Right lung (tissue), 10 donors: Measurements from ENCODE around the gene C1QC. TPM values are rescaled to one million over a fixed set of nuclear protein-coding genes. Genes with fewer than 3 reads are reported as not detected.

Experiments used
- DNase-seq, 2 donors: peaks; one replicate each; pipeline ENCODE4 v3.0.0-alpha.2; 2013
- long read RNA-seq, 8 donors: transcript quantifications; one replicate each; lab custom pipeline, GENCODE V29; 2026
- polyA plus RNA-seq, 5 donors: library from polyadenylated mRNA; unstranded; fragments of 120-200 nt; gene quantifications; one replicate each; pipeline versions ENCODE4 v1.2.1 to v1.2.3, GENCODE V29; 2013; ENCODE audit warnings: inconsistent platforms in 1 of 5, low replicate concordance in 1 of 5; ENCODE audit not compliant: insufficient read length in 5 of 5, insufficient read depth in 1 of 5

The C1QC gene
- polyA plus RNA-seq, result 10 to 100 TPM; 20.8 to 38.6 (median 26.7) TPM
- long read RNA-seq, donor 1, transcript C1QC-203 (3 exons, 1,163 nt), result major isoform, 32 of 47 reads
- long read RNA-seq, donor 1, partial matches to known transcripts, result 15 of 47 reads
- long read RNA-seq, donor 1, other reads (novel, unspliced or antisense), result 0 of 47 reads
- long read RNA-seq, donor 2, transcript C1QC-203 (3 exons, 1,163 nt), result major isoform, 17 of 23 reads
- long read RNA-seq, donor 2, partial matches to known transcripts, result 5 of 23 reads
- long read RNA-seq, donor 2, other reads (novel, unspliced or antisense), result 0 of 23 reads
- long read RNA-seq, donor 3, transcript C1QC-203 (3 exons, 1,163 nt), result major isoform, 14 of 16 reads
- long read RNA-seq, donor 3, partial matches to known transcripts, result 0 of 16 reads
- long read RNA-seq, donor 3, other reads (novel, unspliced or antisense), result 0 of 16 reads
- long read RNA-seq, donor 4, transcript C1QC-203 (3 exons, 1,163 nt), result major isoform, 12 of 13 reads
- long read RNA-seq, donor 4, partial matches to known transcripts, result 0 of 13 reads
- long read RNA-seq, donor 4, other reads (novel, unspliced or antisense), result 0 of 13 reads
- long read RNA-seq, donor 5, transcript C1QC-203 (3 exons, 1,163 nt), result major isoform, 23 of 24 reads
- long read RNA-seq, donor 5, partial matches to known transcripts, result 0 of 24 reads
- long read RNA-seq, donor 5, other reads (novel, unspliced or antisense), result 0 of 24 reads
- long read RNA-seq, donor 6, transcript C1QC-203 (3 exons, 1,163 nt), result major isoform, 27 of 30 reads
- long read RNA-seq, donor 6, partial matches to known transcripts, result 0 of 30 reads
- long read RNA-seq, donor 6, other reads (novel, unspliced or antisense), result 0 of 30 reads
- long read RNA-seq, donor 7, transcript C1QC-203 (3 exons, 1,163 nt), result major isoform, 10 of 23 reads
- long read RNA-seq, donor 7, partial matches to known transcripts, result 9 of 23 reads
- long read RNA-seq, donor 7, other reads (novel, unspliced or antisense), result 0 of 23 reads
- long read RNA-seq, donor 8, transcript C1QC-203 (3 exons, 1,163 nt), result major isoform, 10 of 10 reads
- long read RNA-seq, donor 8, partial matches to known transcripts, result 0 of 10 reads
- long read RNA-seq, donor 8, other reads (novel, unspliced or antisense), result 0 of 10 reads

DNA sequence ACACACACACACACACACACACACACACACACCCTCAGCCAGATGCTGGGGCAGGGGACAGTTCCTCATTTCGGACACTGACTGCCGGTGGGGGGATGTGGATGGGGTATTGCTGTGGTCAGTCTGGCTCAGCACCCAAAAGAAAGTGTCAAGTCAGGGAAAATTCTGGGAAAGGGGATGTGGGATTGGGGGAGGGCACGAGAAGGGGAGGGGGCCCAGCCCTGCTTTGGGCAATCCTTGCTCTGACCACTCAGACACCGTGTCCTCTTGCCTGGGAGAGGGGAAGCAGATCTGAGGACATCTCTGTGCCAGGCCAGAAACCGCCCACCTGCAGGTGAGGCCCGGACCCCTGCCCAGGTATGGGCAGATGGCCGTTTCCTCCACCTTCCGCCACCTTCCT is at the start of gene C1QC:
TSS of gene C1QC (plus strand) at position 253 of the 400 bp plus-strand sequence. CDS start 391 bp downstream, outside the sequence.
- no peak for DNase-seq

DNA sequence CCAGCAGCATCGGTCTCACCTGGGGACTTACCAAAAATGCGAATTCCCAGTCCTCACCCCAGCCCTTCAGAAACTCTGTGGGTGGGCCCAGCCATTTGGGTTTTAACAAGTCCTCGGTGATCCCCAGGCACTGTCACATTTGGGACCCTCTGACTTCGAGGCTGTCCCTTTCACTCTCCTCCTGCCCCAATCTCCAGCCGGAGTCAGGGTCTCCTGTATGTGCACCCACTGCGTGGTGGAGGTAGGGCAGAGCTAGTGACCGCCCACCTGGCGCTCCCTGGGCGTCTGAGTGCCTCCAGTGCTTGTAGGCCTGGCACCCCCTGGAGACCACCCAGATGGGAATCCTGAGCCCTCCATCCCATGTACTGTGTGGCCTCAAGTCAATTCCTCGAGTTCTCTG is 49.0 kb upstream of the C1QC start:
- no peak for DNase-seq

GRCh38 chr1:22595108-22595507 is 48.3 kb upstream of the C1QC start:
- DNase-seq, result no peak

DNA sequence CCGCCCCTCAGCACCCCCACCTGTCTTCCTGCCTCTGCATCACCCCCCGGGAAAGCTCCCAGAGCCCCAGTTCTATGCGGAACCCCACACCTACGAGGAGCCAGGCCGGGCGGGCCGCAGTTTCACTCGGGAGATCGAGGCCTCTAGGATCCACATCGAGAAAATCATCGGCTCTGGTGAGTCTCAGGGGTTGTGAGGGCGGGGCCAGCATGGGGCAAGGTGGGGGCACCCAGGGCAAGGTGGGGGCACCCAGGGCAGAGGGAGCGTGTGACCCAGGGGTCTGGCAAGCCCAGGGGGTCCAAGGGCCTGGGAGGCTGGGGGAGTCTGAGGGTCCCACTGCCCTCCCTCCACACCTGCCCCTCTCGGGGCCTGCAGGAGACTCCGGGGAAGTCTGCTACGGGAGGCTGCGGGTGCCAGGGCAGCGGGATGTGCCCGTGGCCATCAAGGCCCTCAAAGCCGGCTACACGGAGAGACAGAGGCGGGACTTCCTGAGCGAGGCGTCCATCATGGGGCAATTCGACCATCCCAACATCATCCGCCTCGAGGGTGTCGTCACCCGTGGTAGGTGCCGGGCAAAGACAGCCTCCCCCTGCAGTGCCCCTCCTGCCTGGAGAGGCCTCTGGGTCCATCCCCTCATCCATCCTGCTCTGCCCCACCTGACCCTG is 46.0 kb upstream of the C1QC start:
- DNase-seq, result no peak

DNA sequence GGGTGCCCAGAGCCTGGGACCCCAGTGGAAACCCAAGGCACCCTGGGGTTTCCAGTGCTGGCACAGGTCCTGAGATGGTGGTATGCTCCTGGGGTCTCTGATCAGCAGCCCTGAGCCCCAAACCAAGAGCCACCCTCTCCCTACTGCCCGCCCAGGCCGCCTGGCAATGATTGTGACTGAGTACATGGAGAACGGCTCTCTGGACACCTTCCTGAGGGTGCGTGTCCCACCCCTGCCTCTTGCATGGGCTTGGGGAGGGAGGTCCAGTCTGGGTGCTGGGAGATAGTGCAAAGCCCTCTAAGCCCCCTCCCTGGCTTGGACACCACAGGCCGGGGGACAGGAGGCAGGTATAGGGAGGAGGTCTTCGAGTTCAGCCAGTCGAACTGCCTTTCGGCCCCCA is 45.4 kb upstream of the C1QC start:
- DNase-seq, result no peak

GRCh38 chr1:22598736-22599135 is 44.7 kb upstream of the C1QC start:
- DNase-seq, result no peak

GRCh38 chr1:22600071-22600816 is 43.2 kb upstream of the C1QC start:
- no peak for DNase-seq

DNA sequence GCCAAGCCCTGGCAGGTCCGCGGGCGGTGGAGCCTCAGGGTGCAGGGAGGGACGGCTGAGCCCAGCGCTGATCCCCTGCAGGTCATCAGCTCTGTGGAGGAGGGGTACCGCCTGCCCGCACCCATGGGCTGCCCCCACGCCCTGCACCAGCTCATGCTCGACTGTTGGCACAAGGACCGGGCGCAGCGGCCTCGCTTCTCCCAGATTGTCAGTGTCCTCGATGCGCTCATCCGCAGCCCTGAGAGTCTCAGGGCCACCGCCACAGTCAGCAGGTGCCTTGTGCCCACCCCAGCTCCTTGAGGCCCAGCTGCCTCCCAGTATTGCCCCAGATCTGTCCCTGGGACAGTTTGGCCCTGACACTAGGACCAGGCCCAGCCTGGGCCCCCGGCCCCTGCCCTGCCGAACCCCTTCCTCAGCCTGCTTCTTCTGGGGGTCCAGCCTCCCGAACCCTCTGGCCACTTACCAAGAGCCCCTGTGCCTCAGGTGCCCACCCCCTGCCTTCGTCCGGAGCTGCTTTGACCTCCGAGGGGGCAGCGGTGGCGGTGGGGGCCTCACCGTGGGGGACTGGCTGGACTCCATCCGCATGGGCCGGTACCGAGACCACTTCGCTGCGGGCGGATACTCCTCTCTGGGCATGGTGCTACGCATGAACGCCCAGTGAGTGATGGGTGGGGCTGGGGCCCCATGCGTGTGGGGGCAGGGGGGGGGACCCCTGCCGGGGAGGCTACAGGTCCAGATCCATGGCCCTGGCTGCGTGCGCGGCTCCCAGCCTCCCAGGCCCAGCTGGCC is 42.4 kb upstream of the C1QC start:
- DNase-seq, result no peak

DNA sequence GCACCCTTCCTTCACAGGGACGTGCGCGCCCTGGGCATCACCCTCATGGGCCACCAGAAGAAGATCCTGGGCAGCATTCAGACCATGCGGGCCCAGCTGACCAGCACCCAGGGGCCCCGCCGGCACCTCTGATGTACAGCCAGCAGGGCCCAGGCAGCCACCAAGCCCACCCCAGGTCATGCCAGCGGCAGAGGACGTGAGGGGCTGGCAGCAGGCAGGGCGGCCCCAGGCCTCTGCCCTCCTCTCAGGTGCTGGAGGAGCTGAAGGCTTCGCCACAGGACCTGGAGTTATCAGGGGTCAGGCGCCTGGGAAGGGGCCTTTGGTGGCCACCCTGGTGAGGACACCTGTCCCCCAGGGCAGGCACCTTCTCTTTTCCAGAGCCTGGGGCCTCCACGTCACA is 41.8 kb upstream of the C1QC start:
- DNase-seq, result no peak

DNA sequence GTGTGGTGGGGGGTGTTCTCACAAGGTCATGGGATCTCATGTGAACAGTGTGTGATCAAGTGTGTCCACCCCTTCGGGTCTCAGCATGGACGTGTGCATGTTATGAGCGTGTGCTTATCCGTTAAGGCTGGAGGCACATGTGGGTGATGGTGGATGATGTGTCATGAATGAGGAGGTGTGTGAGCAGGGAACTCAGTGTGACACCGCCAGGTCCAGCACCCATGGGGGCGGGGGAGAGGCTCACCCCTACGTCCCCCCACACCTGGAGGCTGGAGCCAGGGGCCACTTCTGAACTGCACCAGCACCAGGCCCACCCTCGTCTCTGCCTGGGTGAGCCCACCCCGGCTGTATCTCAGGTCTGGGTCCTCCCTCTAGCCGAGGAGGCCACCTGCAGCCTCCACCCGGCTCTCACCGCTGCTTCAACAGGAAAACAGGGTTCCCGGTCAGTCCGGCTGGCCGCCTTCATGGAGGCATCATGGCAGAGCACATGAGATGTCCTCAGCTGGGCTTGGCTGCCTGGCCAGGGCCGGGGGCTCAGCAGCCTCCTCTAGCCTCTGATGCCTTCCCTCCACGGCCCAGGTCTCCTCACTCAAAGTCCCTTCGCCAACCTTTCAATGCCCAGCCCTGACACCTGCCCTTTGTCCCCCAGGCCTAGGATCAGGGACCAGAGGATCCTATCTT is 41.2 kb upstream of the C1QC start:
- no peak for DNase-seq

DNA sequence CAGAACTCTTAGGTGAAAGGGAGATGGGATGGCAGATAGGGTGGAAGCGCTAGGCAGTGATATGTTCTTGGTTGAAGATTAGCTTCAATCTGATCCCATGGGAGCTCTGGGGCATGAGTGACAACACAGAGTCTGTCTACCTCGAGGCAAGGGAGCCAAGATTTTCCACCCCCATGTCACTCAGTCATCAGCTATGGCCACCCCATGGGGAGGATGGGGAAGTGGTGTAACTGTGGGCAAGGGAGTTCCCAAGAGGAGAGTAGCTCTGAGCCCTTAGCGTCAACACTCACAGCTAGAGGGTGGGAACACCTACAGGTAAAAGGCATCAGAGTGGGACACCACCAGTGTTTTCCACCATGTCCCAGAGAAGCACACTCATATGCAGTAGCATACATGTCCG is 37.3 kb upstream of the C1QC start:
- DNase-seq, result no peak

DNA sequence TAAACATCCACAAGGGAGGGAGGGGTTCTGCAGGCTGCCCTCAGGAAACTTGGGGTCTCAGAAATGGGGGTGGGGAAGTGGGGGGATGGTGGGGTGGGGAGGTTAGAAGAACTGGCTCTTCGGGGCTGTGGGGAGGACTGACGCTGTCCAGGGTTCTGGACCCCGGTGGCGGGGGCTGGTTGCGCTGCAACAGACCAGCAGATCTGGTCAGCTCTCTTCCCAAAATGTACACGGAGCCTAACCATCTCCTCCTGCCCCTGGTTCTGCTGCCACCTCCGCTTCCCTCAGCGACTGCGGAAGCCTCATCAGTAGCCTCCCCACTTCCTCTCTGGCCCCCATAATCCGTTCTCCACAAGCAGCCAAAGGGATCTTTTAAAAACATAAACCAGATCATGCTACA is 36.3 kb upstream of the C1QC start:
- DNase-seq, result no peak

DNA sequence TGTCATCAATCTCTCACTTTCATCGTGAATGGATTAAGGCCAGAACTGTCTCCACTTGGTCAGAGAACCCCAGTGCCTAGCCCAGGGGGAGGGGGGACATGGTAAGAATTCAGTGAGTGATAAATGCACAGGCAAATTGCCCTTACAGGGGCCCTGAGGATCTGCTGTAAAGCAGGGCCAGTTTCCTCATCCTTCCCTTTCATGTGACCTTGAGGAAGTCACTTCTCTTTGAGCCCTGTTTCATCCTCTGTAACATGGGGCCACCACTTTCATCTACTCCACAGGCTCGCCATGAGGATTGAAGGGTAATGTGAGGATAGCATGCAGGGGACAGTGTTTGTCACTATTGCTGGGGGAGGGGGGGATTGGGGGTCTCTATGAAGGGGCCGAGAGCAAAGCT is 35.1 kb upstream of the C1QC start:
- no peak for DNase-seq

GRCh38 chr1:22609291-22609690 is 34.1 kb upstream of the C1QC start:
- no peak for DNase-seq

DNA sequence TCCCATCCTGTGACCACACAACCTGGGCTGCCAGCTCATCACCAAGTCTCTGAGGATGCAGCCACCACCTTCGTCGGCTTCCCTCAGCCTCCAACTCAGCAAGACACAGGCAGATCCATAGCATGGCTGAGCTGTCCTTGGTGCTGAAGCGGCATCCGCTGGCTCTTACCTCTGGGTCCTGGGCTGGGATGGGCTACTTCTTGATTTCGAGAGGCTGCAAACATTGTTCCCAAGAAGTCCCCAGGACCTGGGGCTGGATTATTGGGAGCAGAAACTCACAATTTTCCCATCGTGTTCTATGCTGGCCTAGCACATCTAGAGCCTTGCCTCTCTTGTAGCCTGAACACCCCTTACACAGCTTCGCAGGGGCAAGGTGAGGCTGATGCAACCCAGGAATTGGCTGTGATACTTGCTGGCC is 31.9 kb upstream of the C1QC start:
- DNase-seq, result peak; percentile 42 to 65

GRCh38 chr1:22612671-22613571 is 30.5 kb upstream of the C1QC start:
- DNase-seq, result no peak

GRCh38 chr1:22613572-22613918 is 29.9 kb upstream of the C1QC start:
- DNase-seq, result no peak

- no peak for DNase-seq
Measured at GRCh38 chr1:22613951-22614350, 29.5 kb upstream of the C1QC start.

- DNase-seq, result no peak
Measured at GRCh38 chr1:22615886-22616285, 27.5 kb upstream of the C1QC start.
